ENCODE results near the gene BACH2. TPM values are rescaled to one million over a fixed set of nuclear protein-coding genes. Genes with fewer than 3 reads are reported as not detected.

The BACH2 gene
- total RNA-seq, 1 donor from 2014 or later, result 7.7 TPM

- Histone ChIP-seq H3K9me3 (no peaks in the 10 kb centered on the region), H3K36me3 (no peaks in the 10 kb centered on the region), H3K27ac (no peak overlapping the region), H3K4me3 (no peak overlapping the region), H3K4me1 (peaks cover under 1 to 5% of the 10 kb centered on the region in 2 donors), H3K27me3 (no peaks in the 10 kb centered on the region)
- no peak for DNase-seq (ENCODE audit: low spot score in 2 of 2)
- intact Hi-C loops (cut with DNase I), result no loop called here
- TF ChIP-seq CTCF (IDR thresholded peaks at IDR 0.05), result no peak
Observed at GRCh38 chr6:89980353-89980752, 316.3 kb downstream of the BACH2 start.

GRCh38 chr6:89979481-89980119 is 317.0 kb downstream of the BACH2 start:
- intact Hi-C loops (cut with DNase I), result no loop called here
- Histone ChIP-seq H3K9me3 (no peaks in the 10 kb centered on the region), H3K4me1 (peaks cover 0 to 5% of the 10 kb centered on the region in 2 donors)

GRCh38 chr6:89978749-89979145 is 317.9 kb downstream of the BACH2 start:
- no peak for TF ChIP-seq CTCF (IDR thresholded peaks at IDR 0.05)
- no peaks in the 10 kb centered on the region for H3K9me3 ChIP-seq
- no peaks in the 10 kb centered on the region for H3K27me3 ChIP-seq
- no peak overlapping the region for H3K27ac ChIP-seq
- no peaks in the 10 kb centered on the region for H3K36me3 ChIP-seq
- DNase-seq (ENCODE audit: low spot score in 2 of 2), result no peak
- intact Hi-C loops (cut with DNase I), result no loop called here
- no peak overlapping the region for H3K4me3 ChIP-seq
- peaks cover 0 to 5% of the 10 kb centered on the region in 2 donors for H3K4me1 ChIP-seq

More at GRCh38 chr6:89979481-89980119, 317.0 kb downstream of the BACH2 start:
- H3K36me3 ChIP-seq, result no peaks in the 10 kb centered on the region
- no peaks in the 10 kb centered on the region for H3K27me3 ChIP-seq
- TF ChIP-seq CTCF (IDR thresholded peaks at IDR 0.05), result no peak
- no peak for DNase-seq (ENCODE audit: low spot score in 2 of 2)
- no peak overlapping the region for H3K27ac ChIP-seq
- no peak overlapping the region for H3K4me3 ChIP-seq

- no peaks in the 10 kb centered on the region for H3K27me3 ChIP-seq
- no peak overlapping the region for H3K4me3 ChIP-seq
- H3K4me1 ChIP-seq, result peaks cover 0 to 5% of the 10 kb centered on the region in 2 donors
- no peak for TF ChIP-seq CTCF (IDR thresholded peaks at IDR 0.05)
- no peaks in the 10 kb centered on the region for H3K36me3 ChIP-seq
- intact Hi-C loops (cut with DNase I), result no loop called here
- H3K9me3 ChIP-seq, result no peaks in the 10 kb centered on the region
- DNase-seq (ENCODE audit: low spot score in 2 of 2), result no peak
- H3K27ac ChIP-seq, result no peak overlapping the region
Observed at GRCh38 chr6:89977808-89978748, 318.6 kb downstream of the BACH2 start.

GRCh38 chr6:89976694-89977020 is 320.0 kb downstream of the BACH2 start:
- no peaks in the 10 kb centered on the region for H3K9me3 ChIP-seq
- intact Hi-C loops (cut with DNase I), result no loop called here
- no peak overlapping the region for H3K4me3 ChIP-seq
- H3K36me3 ChIP-seq, result no peaks in the 10 kb centered on the region
- no peaks in the 10 kb centered on the region for H3K27me3 ChIP-seq
- DNase-seq (ENCODE audit: low spot score in 2 of 2), result no peak
- H3K4me1 ChIP-seq, result peaks cover 0 to 5% of the 10 kb centered on the region in 2 donors
- no peak overlapping the region for H3K27ac ChIP-seq
- TF ChIP-seq CTCF (IDR thresholded peaks at IDR 0.05), result no peak

Data from ascending aorta (tissue), 2 donors.